B cell (primary cell): ENCODE measurements around the gene CEP112. TPM values are rescaled to one million over a fixed set of nuclear protein-coding genes. Genes with fewer than 3 reads are reported as not detected.

Experiments used
- ATAC-seq: fragments of 200-7000 bp; cut with Tn5 transposase; one replicate; pipeline ENCODE4 v1.10.0; 2021; ENCODE audit warnings: low read depth, mild to moderate bottlenecking, moderate number of reproducible peaks, moderate library complexity
- CTCF ChIA-PET: fragments of 350-600 bp; sonication (Branson Sonifier 250); formaldehyde crosslinking; loops from one replicate; lab custom pipeline; 2021; ENCODE audit warnings: antibody characterized with exemption, inconsistent platforms; lab: Charles Lee
- POLR2A ChIA-PET: fragments of 350-600 bp; sonication (Branson Sonifier 250); formaldehyde crosslinking; loops from one replicate; lab custom pipeline; 2021; ENCODE audit warnings: antibody characterized with exemption; lab: Charles Lee
- DNase-seq: peaks from one replicate; pipeline ENCODE4 v3.0.0; 2013
- H2AFZ ChIP-seq: 2 replicates; pipeline ENCODE4 v1.6.1; 2012; ENCODE audit warnings: mild to moderate bottlenecking, low read depth, low read length; ENCODE audit not compliant: insufficient read depth, poor library complexity, severe bottlenecking
- H3K27ac ChIP-seq, 2 donors: 1 replicate in 1 of 2; 2 replicates in 1 of 2; pipeline ENCODE4 v1.5.1; 2012 to 2013; ENCODE audit warnings: low read length in 2 of 2, mild to moderate bottlenecking in 2 of 2, moderate library complexity in 1 of 2
- H3K27me3 ChIP-seq, 4 experiments: fragments of 200-600 bp in 1 of 4; sonication (generic) in 1 of 4; replicated peaks in 1 of 4; 1 replicate in 2 of 4; 2 replicates in 2 of 4; pipeline versions ENCODE4 v1.6.1 to v1.7.0; 2013 to 2016; ENCODE audit warnings: low read length in 3 of 4, mild to moderate bottlenecking in 2 of 4, mixed read lengths in 1 of 4, moderate library complexity in 1 of 4; ENCODE audit not compliant: insufficient read depth in 4 of 4, control insufficient read depth in 3 of 4; ENCODE audit errors: control extremely low read depth in 1 of 4
- H3K36me3 ChIP-seq, 2 experiments: replicated peaks in 1 of 2; 1 replicate in 1 of 2; 2 replicates in 1 of 2; pipeline versions ENCODE4 v1.6.1 to v1.7.1; 2013; ENCODE audit warnings: low read length in 1 of 2; ENCODE audit not compliant: insufficient read depth in 2 of 2, control insufficient read depth in 1 of 2; ENCODE audit errors: control extremely low read depth in 1 of 2, extremely low read depth in 1 of 2
- H3K4me1 ChIP-seq, 2 donors: fragments of 200-600 bp in 1 of 2; sonication (generic) in 1 of 2; 1 replicate in 1 of 2; 2 replicates in 1 of 2; pipeline versions ENCODE4 v1.5.1 to v1.6.1; 2013 to 2017; ENCODE audit warnings: low read length in 2 of 2; ENCODE audit not compliant: control insufficient read depth in 2 of 2, insufficient read depth in 2 of 2
- H3K4me2 ChIP-seq: replicated peaks from 2 replicates; pipeline ENCODE3; 2012; ENCODE audit warnings: mild to moderate bottlenecking, low read depth, low read length; ENCODE audit not compliant: poor library complexity, severe bottlenecking
- H3K4me3 ChIP-seq, 5 experiments: fragments of 200-600 bp in 1 of 5; sonication (generic) in 1 of 5; 1 replicate in 3 of 5; 2 replicates in 2 of 5; pipeline versions ENCODE4 v1.5.1 to v1.7.0; 2011 to 2016; ENCODE audit warnings: low read length in 4 of 5, mild to moderate bottlenecking in 4 of 5, low read depth in 2 of 5, control low read depth in 1 of 5, moderate library complexity in 1 of 5; ENCODE audit not compliant: insufficient read depth in 1 of 5; ENCODE audit errors: control extremely low read depth in 1 of 5, extremely low read depth in 1 of 5
- H3K79me2 ChIP-seq: fragments of 200-600 bp; sonication (generic); one replicate; pipeline ENCODE4 v1.6.0; 2016; ENCODE audit warnings: low read length; ENCODE audit not compliant: control insufficient read depth, insufficient read depth
- H3K9ac ChIP-seq: fragments of 200-600 bp; sonication (generic); 2 replicates; pipeline ENCODE4 v1.6.1; 2017; ENCODE audit warnings: mild to moderate bottlenecking, low read length, moderate library complexity
- H3K9me3 ChIP-seq, 3 donors: one replicate each; pipeline versions ENCODE4 v1.6.1 to v1.7.1; 2013; ENCODE audit warnings: low read length in 2 of 3; ENCODE audit not compliant: control insufficient read depth in 2 of 3, insufficient read depth in 1 of 3; ENCODE audit errors: control extremely low read depth in 1 of 3
- H4K20me1 ChIP-seq: 2 replicates; pipeline ENCODE4 v1.6.0; 2012; ENCODE audit warnings: mild to moderate bottlenecking, low read length; ENCODE audit not compliant: insufficient read depth, control insufficient read depth, poor library complexity, severe bottlenecking
- H3K27ac Mint-ChIP-seq: one replicate; pipeline ENCODE4 v1.8.0; 2021; ENCODE audit warnings: mixed read lengths
- H3K27me3 Mint-ChIP-seq: one replicate; pipeline ENCODE4 v1.8.0; 2021; ENCODE audit warnings: mixed read lengths
- H3K4me1 Mint-ChIP-seq: one replicate; pipeline ENCODE4 v1.8.0; 2021; ENCODE audit warnings: mixed read lengths
- H3K4me3 Mint-ChIP-seq: one replicate; pipeline ENCODE4 v1.8.0; 2021; ENCODE audit warnings: mixed read lengths
- H3K9me3 Mint-ChIP-seq: one replicate; pipeline ENCODE4 v1.8.0; 2022; ENCODE audit warnings: mixed read lengths; ENCODE audit not compliant: insufficient read depth
- CTCF ChIP-seq: fragments of 200-600 bp; IDR thresholded peaks from one replicate; pipeline ENCODE4 v1.8.0; 2022; ENCODE audit warnings: antibody characterized with exemption, mild to moderate bottlenecking
- EZH2 ChIP-seq: IDR thresholded peaks from 2 replicates; pipeline ENCODE4 v1.6.1; 2012; ENCODE audit warnings: borderline replicate concordance, low read depth, mild to moderate bottlenecking, moderate library complexity, low read length; ENCODE audit not compliant: insufficient read depth, poor library complexity, severe bottlenecking
- WGBS: methylation state at CpG from one replicate; pipeline ENCODE4 v1.1.5; 2013; ENCODE audit warnings: missing lambda C conversion rate; ENCODE audit not compliant: insufficient coverage; 5-methylcytosine and 5-hydroxymethylcytosine counted together
- intact Hi-C: fragments of 100-400 bp; cut with micrococcal nuclease; formaldehyde crosslinking; loops from one replicate; pipeline ENCODE4 v1.10.0; 2022
- polyA plus RNA-seq: library from polyadenylated mRNA; depleted of rRNA; stranded (reverse); fragments of >200 nt; gene quantifications from 2 replicates; pipeline ENCODE4 v1.2.3, GENCODE V29; 2012
- total RNA-seq, 2 donors: library from RNA; stranded (reverse); fragments of 120-200 nt in 1 of 2; gene quantifications; 1 replicate in 1 of 2; 2 replicates in 1 of 2; pipeline versions ENCODE4 v1.2.3 to v1.2.4, GENCODE V29; 2013 to 2022

Gene CEP112
- total and polyA plus RNA-seq, 2 donors (not counting 1 experiment from before 2014, with no cell fraction given) = 0.57 to 4.6 TPM

- no peaks in the 10 kb centered on the region for H3K27me3 ChIP-seq
- no peak overlapping the region for H3K27ac ChIP-seq
- intact Hi-C loops = no loop called here
- ATAC-seq (no peak), DNase-seq (no peak)
- no peaks in the 10 kb centered on the region for H3K36me3 ChIP-seq
- H3K4me2 ChIP-seq = no peak overlapping the region
- Mint-ChIP-seq H3K9me3 (peaks cover 5% of the 10 kb centered on the region), H3K4me1 (no peaks in the 10 kb centered on the region), H3K4me3 (no peak overlapping the region), H3K27me3 (peaks cover 3% of the 10 kb centered on the region), H3K27ac (no peak overlapping the region)
- H2AFZ ChIP-seq = no peak overlapping the region
- H3K4me3 ChIP-seq = no peak overlapping the region
- H3K79me2 ChIP-seq = no peaks in the 10 kb centered on the region
- ChIA-PET POLR2A (no interaction called here), CTCF (no interaction called here)
- H3K4me1 ChIP-seq = no peaks in the 10 kb centered on the region
- no CpG with 5 or more reads among the region's 4 CpGs for WGBS
- no peak overlapping the region for H3K9ac ChIP-seq
- TF ChIP-seq EZH2 (no peak), CTCF (no peak)
- no peaks in the 10 kb centered on the region for H4K20me1 ChIP-seq
- H3K9me3 ChIP-seq = peaks cover 0 to 2% (median 2%) of the 10 kb centered on the region in 3 donors
Measured at GRCh38 chr17:66094727-66095126, 97.2 kb downstream of the CEP112 start.

DNA sequence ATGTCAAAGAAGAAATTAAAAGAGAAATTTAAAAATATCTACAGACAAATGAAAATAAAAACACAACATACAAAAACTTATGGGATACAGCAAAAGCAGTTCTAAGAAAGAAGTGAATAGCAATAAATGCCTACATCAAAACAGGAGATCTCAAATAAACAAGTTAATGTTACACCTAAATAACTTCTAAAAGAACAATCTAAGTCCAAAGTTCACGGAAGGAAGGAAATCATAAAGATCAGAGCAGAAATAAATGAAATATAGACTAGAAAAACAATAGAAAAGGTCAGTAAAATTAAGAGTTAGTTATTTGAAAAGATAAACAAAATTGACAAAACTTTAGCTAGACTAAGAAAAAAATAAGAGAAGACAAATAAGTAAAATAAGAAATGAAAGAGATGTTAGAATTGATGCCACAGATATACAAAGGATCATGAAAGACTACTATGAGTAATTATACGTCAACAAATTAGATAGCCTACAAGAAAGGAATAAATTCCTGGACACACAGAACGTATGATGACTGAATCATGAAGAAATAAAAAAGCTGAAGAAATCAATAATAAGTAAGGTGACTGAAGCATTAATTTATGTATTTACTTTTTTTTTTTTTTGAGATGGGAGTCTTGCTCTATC lies 100.4 kb downstream of the CEP112 start:
- intact Hi-C loops = no loop called here
- no peaks in the 10 kb centered on the region for H3K36me3 ChIP-seq
- no CpG with 5 or more reads among the region's 3 CpGs for WGBS

More for the DNA sequence above, 100.4 kb downstream of the CEP112 start:
- Histone ChIP-seq H3K4me3 (no peak overlapping the region), H3K27me3 (no peaks in the 10 kb centered on the region), H3K27ac (no peak overlapping the region), H3K4me1 (no peaks in the 10 kb centered on the region), H3K9me3 (peaks cover 1 to 15% (median 11%) of the 10 kb centered on the region in 3 donors), H3K4me2 (no peak overlapping the region), H3K9ac (no peak overlapping the region), H2AFZ (no peak overlapping the region), H3K79me2 (no peaks in the 10 kb centered on the region), H4K20me1 (no peaks in the 10 kb centered on the region)
- POLR2A ChIA-PET = no interaction called here
- CTCF ChIA-PET = no interaction called here
- no peak overlapping the region for H3K4me3 Mint-ChIP-seq
- no peak for TF ChIP-seq EZH2
- TF ChIP-seq CTCF = no peak
- no peak overlapping the region for H3K27ac Mint-ChIP-seq
- no peaks in the 10 kb centered on the region for H3K27me3 Mint-ChIP-seq
- ATAC-seq = no peak
- DNase-seq = no peak
- peaks cover 15% of the 10 kb centered on the region for H3K9me3 Mint-ChIP-seq
- no peaks in the 10 kb centered on the region for H3K4me1 Mint-ChIP-seq
